HG02623 (cell line): ENCODE data around the gene TOP1.

ENCODE experiments used
- ATAC-seq: cut with Tn5 transposase; IDR thresholded peaks from one replicate; pipeline ENCODE4 v1.9.1; 2021; ENCODE audit warnings: moderate library complexity; ENCODE audit not compliant: unreplicated experiment

The TOP1 gene

GRCh38 chr20:41142919-41143318 is 114.3 kb downstream of the TOP1 start:
- ATAC-seq, result no peak

- no peak for ATAC-seq
These were observed 114.7 kb downstream of the TOP1 start for GRCh38 chr20:41143354-41143753.

GRCh38 chr20:41145317-41145716 is 116.7 kb downstream of the TOP1 start:
- no peak for ATAC-seq

GRCh38 chr20:41145821-41146620 is 117.4 kb downstream of the TOP1 start:
- ATAC-seq, result no peak

DNA sequence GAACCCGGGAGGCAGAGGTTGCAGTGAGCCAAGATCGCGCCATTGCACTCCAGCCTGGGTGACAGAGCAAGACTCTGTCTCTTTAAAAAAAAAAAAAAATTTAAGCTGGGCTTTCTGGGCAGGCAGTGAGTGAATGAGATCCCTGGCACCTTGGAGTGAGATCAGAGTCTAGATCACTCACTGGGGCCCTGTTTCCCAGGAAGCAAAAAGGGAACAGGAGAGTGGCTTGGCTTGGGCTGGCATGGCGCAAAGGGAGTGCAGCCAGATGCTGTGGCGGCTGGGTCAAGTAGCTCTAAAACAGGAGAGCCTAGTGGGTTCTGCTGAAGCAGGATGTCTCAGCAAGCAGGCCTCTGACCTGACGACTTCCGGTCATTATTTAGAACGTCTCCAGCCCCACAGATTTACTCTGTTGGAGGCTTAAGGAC is 119.2 kb downstream of the TOP1 start:
- ATAC-seq, result no peak

- ATAC-seq, result no peak
These were observed 120.3 kb downstream of the TOP1 start for GRCh38 chr20:41148942-41149341.

- ATAC-seq, result no peak
These were observed 122.0 kb downstream of the TOP1 start for GRCh38 chr20:41150664-41151063.

DNA sequence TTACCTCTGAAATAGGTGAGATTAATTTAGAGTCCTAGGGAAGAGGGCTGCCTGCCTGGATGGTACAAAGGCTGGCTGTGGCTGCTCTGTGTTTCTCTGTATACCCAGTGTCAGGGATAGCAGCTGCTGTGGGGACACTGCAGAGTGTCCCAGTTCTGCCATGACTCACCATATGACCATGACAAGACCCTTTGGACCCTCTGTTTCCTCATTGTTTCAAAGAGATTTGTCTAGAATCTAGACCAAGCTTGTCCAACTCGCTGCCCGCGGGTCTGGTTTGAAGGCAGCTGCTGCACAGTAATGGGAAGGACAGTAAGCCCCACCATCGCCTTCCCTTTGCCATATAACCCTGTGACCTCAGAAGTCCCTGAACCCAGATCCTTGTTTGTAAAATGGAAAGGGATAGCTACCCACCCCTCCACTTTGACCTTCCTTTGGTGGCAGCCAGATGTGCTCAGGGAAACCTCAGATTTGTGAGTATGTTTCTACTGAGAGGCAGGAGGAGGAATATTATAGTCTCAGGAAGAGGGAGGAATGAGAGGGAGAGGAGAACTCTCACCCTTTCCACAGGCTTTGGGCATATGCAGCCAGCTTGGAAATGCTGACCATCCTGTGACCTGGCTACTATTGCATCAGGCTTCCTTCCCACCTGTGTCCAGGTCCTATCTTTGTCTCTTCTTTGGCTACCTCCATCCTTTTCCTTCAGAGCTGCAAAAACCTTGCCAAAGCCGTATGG is 122.7 kb downstream of the TOP1 start:
- no peak for ATAC-seq

- ATAC-seq, result no peak
These were observed 123.6 kb downstream of the TOP1 start for GRCh38 chr20:41152108-41152757.

DNA sequence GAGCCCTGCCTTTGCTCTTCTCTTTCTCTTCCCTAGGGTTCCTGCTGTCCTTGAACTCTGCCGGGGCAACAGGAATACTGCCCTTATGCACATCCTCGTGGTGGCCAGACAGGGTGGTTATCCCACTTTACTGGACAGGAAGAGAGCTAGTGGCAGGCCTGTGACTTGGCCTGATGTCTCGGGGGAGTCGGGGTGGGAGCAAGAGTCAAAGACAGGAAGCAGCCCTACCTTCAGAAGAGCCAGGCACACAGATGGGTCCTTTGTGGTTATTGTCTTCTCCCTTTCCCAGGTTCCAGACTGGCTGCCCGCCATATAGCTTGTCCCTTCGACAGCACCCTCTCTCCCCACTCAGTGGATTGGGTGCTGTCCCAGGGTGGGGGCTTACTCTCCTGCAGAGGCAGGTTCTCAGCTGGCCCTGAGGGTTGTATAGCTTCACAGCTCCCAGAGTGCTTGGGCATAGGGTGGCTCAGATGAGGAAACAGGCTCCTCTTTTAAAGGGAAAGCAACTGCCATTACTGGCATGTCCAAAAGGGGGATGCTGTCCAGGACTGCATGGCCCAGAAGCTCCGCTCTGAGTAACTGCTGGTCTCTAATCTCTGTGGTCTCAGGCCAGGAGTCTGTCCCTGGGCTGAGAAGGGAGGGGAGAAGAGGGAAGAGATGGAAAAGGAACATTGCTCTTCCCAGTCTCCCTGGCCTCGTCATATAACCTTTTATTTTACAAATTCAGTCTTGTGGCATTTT is 126.0 kb downstream of the TOP1 start:
- no peak for ATAC-seq

DNA sequence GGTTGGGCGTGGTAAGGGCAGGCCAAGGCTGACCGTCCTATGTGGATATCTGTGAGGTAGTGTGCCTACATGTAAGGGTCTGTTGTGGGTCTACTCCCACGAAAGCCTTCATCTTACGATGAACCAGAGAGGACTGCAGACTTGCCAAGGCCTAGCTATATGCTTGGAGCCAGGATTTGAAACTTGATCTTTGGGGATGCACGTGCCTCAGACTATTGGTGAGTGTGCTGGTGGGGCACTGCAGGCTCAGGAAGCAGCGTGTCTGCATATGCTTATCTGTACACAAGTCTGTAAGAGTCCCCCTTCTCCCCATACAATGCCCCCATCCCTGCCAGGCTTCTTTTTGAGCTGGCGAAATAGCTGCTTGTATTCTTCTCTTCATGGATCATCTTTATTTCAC is 126.6 kb downstream of the TOP1 start:
- ATAC-seq, result no peak

DNA sequence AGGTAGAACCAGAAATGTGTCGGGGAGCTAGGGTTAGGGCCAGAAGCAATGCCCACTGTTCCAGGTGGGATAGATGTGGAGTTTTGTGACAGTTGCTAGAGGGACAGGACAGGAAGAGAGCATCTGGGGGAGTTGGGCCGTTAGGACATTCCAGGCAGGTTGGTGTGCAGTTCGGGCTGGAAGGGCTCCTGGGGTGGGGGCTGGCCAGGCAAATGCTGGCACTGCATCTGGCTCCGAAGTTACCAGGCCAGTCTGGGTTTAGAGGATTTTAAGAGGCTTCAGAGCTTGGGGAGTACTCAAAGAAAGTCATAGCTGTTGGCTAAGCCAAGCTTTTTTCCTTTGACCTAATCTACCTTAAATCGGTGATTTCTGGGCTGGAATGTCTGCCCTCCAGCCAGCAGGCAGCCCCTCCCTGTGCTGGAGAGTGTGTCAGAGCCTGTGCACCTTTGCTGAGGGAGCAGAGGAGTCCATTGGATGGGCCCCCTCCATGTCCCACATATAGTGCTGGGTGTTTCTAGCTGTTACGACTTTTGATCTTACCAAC is 129.5 kb downstream of the TOP1 start:
- no peak for ATAC-seq

GRCh38 chr20:41159547-41159946 is 130.9 kb downstream of the TOP1 start:
- ATAC-seq, result no peak

DNA sequence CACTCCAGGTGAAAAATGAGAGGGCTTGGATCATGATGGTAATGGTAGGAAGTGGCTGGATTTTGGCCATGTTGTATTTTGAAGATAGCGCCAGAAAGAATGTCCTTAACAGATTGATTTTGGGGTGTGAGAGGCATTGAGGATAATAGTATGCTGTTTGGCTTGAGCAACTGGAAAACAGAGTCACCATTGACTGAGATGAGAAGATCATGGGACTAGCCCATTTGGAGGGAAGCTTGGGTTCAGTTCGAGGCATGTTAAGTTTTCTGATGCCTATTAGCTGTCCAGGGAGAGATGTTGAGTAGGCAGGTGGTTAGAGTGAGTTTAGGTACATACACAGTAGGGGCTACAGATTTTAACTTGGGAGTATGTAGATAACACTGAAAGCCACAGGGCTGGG is 132.1 kb downstream of the TOP1 start:
- ATAC-seq, result no peak

DNA sequence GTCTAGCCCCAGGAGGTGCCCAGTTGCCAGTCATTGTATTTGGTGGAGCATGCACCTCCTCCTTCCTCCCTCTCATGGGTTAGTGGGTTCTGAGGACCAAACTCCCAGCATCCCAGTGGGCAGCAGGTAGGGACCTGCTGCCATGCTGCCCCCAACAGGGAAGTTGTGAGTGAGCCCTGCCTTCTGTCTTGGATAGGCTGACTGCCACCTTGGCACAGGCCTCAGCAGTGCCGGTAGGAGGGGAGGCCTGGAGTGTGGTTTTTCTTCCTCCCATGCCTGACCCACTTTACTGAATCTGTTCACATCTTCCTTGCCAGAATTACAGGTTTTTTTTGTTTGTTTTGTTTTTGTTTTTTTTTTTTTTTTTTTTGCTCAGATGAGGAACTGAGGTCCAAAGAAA is 133.3 kb downstream of the TOP1 start:
- ATAC-seq, result no peak

GRCh38 chr20:41162396-41162795 is 133.8 kb downstream of the TOP1 start:
- no peak for ATAC-seq

DNA sequence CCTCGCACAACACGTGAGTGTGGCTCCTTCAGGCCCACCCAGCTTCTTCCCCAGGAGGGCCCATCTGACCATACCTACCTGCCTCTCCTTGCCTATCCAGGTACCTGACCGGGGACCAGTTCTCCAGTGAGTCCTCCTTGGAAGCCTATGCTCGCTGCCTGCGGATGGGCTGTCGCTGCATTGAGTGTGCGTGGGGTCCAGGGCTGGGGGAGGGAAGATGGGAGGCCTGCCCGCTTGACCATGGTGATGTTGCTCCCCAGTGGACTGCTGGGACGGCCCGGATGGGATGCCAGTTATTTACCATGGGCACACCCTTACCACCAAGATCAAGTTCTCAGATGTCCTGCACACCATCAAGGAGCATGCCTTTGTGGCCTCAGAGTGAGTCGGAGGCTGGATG is 135.2 kb downstream of the TOP1 start:
- ATAC-seq, result no peak

GRCh38 chr20:41165001-41165882 is 136.6 kb downstream of the TOP1 start:
- no peak for ATAC-seq

GRCh38 chr20:41166201-41167117 is 137.8 kb downstream of the TOP1 start:
- no peak for ATAC-seq
